ENCODE data around the gene OMP.

The OMP gene

DNA sequence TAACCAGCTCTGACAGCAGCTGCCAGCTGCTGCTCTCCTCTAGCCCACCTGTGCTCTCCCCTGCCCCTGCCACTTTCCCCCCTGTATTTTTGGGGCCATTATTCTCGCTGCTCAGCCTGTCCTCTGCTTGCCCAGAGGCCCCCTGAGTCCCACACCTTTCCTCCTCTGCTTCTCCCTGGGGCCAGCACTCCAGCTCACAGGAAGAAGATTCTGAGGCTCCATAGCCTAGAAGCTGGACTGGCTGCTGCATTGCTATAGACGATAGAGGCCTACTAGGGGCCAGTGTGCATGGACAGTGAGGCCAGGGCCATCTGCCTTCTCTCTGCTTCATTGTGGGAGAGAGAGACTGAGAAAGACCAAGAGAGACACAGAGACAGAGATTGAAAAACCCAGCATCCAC is 679 bp downstream of the OMP start:
- Histone ChIP-seq H3K27ac (no peak overlapping the region), H3K4me3 (ENCODE audit: low read depth, low read length) (no peak overlapping the region), H3K36me3 (replicated peaks) (no peaks in the 10 kb centered on the region), H3K27me3 (replicated peaks) (no peaks in the 10 kb centered on the region)
- no peak for TF ChIP-seq CTCF (IDR thresholded peaks at IDR 0.05; ENCODE audit: low read depth, low read length, missing control alignments)
- DNase-seq: no peak
- in situ Hi-C loops (cut with HindIII; ENCODE audit: low pct_ligation_motif_present, low sequenced_read_pairs): no loop called here

DNA sequence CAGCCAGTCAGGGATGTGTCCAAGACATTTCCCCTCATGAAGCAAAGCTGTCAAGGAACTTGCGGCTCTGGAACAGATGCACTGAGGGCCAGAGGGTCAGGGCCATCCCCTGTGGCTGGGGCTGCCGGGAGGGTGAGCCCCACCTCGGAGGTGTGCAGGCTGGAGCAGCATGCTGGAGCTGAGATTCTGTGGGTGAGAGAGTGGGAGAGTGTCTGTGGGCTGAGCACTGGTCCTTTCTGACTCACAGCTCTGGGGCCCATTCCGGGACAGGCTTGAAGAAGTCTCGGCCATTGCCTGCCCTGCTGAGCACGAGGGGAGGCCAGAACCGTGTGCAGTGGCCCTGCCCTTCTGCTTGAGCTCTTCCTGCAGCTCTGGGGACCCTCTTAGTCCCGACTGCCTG is 2.1 kb downstream of the OMP start:
- in situ Hi-C loops (cut with HindIII; ENCODE audit: low pct_ligation_motif_present, low sequenced_read_pairs): no loop called here
- DNase-seq: no peak
- Histone ChIP-seq H3K36me3 (replicated peaks) (no peaks in the 10 kb centered on the region), H3K4me3 (ENCODE audit: low read depth, low read length) (no peak overlapping the region), H3K27ac (no peak overlapping the region), H3K27me3 (replicated peaks) (no peaks in the 10 kb centered on the region)
- TF ChIP-seq CTCF (IDR thresholded peaks at IDR 0.05; ENCODE audit: low read depth, low read length, missing control alignments): no peak

GRCh38 chr11:77106321-77106720 is 3.7 kb downstream of the OMP start:
- Histone ChIP-seq H3K36me3 (replicated peaks) (no peaks in the 10 kb centered on the region), H3K27ac (no peak overlapping the region), H3K27me3 (replicated peaks) (no peaks in the 10 kb centered on the region), H3K4me3 (ENCODE audit: low read depth, low read length) (no peak overlapping the region)
- in situ Hi-C loops (cut with HindIII; ENCODE audit: low pct_ligation_motif_present, low sequenced_read_pairs): no loop called here
- no peak for DNase-seq
- no peak for TF ChIP-seq CTCF (IDR thresholded peaks at IDR 0.05; ENCODE audit: low read depth, low read length, missing control alignments)

- H3K27me3 ChIP-seq (replicated peaks): no peaks in the 10 kb centered on the region
- DNase-seq: no peak
- H3K4me3 ChIP-seq (ENCODE audit: low read depth, low read length): no peak overlapping the region
- H3K36me3 ChIP-seq (replicated peaks): no peaks in the 10 kb centered on the region
- in situ Hi-C loops (cut with HindIII; ENCODE audit: low pct_ligation_motif_present, low sequenced_read_pairs): no loop called here
- TF ChIP-seq CTCF (IDR thresholded peaks at IDR 0.05; ENCODE audit: low read depth, low read length, missing control alignments): no peak
- H3K27ac ChIP-seq: no peak overlapping the region
Measured at GRCh38 chr11:77106759-77107158, 4.1 kb downstream of the OMP start.

- Histone ChIP-seq H3K36me3 (replicated peaks) (no peaks in the 10 kb centered on the region), H3K27ac (peak overlapping the region; percentile 22), H3K4me3 (ENCODE audit: low read depth, low read length) (no peak overlapping the region), H3K27me3 (replicated peaks) (no peaks in the 10 kb centered on the region)
- peak; percentile 91 for DNase-seq
- peak; percentile 10 for TF ChIP-seq CTCF (IDR thresholded peaks at IDR 0.05; ENCODE audit: low read depth, low read length, missing control alignments)
- in situ Hi-C loops (cut with HindIII; ENCODE audit: low pct_ligation_motif_present, low sequenced_read_pairs): no loop called here
Measured at GRCh38 chr11:77107950-77108349, 5.3 kb downstream of the OMP start.

DNA sequence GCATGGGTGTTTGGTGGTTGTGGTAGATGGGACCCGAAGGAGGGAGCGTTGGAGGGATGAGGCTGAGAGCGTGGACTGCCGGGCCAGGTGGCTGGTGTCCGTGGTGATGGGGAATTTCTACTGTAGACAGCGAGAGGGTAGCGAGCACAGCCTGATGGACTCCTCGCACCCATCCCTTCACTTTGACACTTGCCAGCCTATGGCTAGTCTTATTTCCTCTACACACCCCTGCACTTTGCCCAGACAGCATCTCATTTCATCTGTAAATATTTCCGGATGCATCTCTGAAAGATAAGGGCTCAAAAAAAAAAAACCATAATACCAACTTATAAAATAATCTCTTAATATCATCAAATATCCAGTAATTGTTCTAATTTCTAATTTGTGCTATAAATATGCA is 5.8 kb downstream of the OMP start:
- no peak overlapping the region for H3K4me3 ChIP-seq (ENCODE audit: low read depth, low read length)

More for the DNA sequence above, 5.8 kb downstream of the OMP start:
- H3K36me3 ChIP-seq (replicated peaks): no peaks in the 10 kb centered on the region
- H3K27me3 ChIP-seq (replicated peaks): no peaks in the 10 kb centered on the region
- no peak overlapping the region for H3K27ac ChIP-seq
- no peak for TF ChIP-seq CTCF (IDR thresholded peaks at IDR 0.05; ENCODE audit: low read depth, low read length, missing control alignments)
- DNase-seq: no peak
- in situ Hi-C loops (cut with HindIII; ENCODE audit: low pct_ligation_motif_present, low sequenced_read_pairs): no loop called here
